ENCODE measurements around the gene ARHGEF17.

Gene ARHGEF17

DNA sequence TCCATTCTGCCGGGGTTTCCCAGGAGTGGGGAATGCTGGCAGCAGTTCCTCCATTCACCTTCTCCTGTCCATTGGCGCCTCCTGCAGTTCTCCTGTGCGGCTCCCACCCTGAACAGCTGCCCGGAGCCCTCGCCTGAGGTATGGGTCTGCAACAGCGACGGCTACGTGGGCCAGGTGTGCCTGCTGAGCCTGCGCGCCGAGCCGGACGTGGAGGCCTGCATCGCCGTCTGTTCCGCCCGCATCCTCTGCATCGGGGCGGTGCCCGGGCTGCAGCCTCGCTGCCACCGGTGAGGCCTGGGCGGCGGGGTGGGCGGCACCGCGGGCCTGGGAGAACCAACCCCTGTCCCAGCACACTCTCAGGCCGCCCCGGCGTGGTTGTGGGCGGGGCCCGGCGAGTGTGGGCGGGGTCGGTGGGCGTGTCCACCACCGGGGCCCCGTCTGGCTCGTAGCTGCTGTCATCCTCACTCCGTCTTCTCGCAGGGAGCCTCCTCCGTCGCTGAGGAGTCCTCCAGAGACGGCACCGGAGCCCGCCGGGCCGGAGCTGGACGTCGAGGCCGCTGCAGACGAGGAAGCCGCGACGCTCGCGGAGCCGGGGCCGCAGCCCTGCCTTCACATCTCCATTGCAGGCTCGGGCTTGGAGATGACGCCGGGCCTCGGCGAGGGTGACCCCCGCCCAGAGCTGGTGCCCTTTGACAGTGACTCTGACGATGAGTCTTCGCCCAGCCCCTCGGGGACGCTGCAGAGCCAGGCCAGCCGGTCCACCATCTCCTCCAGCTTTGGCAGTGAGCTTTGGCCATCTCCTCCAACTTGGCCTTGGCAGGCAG is 54.1 kb downstream of the ARHGEF17 start:
- no peak for DNase-seq

DNA sequence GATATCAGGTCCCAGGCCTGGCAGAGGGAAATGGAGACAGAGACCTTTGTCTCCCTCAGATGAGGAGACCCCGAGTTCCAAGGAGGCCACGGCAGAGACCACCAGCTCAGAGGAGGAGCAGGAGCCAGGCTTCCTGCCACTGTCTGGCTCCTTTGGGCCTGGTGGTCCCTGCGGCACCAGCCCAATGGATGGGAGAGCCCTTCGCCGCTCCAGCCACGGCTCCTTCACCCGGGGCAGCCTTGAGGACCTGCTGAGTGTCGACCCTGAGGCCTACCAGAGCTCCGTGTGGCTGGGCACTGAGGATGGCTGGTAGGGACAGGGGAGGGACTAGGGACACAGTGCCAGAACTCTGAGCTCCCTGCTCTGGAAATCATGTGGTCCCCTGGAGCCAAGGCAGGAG is 55.1 kb downstream of the ARHGEF17 start:
- no peak for DNase-seq

DNA sequence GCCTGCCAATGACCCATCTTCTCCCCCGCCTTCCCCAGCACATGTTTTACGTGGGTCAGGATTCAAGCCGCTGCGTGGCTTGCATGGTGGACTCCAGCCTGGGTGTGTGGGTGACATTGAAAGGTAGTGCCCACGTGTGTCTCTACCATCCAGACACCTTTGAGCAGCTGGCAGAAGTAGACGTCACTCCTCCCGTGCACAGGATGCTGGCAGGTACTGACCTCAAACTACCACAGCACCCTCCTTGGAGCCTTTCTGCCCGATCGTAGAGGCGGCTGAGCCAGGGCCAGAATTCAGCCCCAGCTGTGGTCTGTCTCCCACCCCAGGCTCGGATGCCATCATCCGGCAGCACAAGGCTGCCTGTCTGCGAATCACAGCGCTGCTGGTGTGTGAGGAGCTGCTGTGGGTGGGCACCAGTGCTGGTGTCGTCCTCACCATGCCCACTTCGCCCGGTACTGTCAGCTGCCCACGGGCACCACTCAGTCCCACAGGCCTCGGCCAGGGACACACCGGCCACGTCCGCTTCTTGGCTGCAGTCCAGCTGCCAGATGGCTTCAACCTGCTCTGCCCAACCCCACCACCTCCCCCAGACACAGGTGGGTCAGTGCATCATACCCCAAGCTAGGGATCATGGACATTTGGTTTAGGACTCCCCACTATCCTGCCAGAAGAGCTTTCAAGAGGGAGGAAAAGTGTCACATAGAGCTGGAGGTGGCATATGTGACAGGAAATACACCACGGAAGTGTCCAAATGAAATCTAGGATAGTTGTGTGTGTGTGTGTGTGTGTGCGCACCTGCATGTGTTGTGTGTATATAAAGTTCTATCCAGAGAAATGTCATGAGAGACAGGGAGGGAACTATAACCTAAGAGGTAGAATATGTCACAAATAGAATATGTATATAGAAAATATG is 57.5 kb downstream of the ARHGEF17 start:
- no peak for DNase-seq

DNA sequence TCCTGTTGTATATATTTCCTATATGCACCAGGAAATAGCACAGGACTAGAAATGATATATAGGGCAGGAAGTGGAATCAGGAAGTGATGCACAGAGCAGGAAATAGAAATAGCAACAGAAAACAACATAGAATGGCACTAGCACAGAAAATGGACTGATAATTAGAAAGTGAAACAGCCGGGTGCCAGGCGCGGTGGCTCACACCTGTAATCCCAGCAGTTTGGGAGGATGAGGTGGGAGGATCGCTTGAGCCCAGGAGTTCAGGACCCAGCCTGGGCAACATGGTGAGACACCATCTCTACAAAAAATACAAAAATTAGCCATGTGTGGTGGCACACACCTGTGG is 58.2 kb downstream of the ARHGEF17 start:
- DNase-seq, result no peak

DNA sequence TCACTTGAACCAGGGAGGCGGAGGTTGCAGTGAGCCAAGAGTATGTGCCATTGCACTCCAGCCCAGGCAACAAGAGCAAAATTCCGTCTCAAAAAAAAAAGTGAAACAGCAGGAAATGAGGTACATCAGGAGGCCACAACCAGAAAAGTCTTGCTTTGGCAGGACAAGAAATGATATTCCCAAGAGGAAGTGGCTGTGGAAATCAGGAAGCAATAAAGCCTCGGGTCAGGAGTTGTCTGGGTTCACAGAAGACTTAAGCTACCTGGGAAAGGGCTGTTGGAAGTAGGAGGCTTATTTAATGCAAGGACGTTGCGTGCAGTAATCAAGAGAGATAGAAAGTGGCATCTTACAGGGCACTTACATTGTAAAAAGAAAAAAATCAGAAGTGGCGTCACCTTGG is 58.9 kb downstream of the ARHGEF17 start:
- DNase-seq, result no peak

DNA sequence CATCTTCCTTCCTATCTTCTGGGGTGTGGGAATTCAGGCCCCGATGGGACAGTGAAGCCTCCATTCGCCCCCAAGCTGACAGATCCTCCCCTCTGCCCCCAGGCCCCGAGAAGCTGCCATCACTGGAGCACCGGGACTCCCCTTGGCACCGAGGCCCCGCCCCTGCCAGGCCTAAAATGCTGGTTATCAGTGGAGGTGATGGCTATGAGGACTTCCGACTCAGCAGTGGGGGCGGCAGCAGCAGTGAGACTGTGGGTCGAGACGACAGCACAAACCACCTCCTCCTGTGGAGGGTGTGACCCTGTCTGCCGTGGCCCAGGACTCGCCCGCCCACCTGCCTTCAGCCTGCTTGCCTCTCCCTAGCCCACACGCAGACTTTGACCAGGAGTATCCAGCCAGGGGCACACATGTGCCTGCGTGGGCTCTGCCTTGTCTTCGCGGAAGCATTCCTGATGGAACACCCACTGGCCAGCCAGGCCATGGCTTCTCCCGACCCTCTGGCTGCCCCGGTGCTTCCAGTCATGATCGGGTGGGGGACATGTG is 59.5 kb downstream of the ARHGEF17 start:
- DNase-seq, result no peak

DNA sequence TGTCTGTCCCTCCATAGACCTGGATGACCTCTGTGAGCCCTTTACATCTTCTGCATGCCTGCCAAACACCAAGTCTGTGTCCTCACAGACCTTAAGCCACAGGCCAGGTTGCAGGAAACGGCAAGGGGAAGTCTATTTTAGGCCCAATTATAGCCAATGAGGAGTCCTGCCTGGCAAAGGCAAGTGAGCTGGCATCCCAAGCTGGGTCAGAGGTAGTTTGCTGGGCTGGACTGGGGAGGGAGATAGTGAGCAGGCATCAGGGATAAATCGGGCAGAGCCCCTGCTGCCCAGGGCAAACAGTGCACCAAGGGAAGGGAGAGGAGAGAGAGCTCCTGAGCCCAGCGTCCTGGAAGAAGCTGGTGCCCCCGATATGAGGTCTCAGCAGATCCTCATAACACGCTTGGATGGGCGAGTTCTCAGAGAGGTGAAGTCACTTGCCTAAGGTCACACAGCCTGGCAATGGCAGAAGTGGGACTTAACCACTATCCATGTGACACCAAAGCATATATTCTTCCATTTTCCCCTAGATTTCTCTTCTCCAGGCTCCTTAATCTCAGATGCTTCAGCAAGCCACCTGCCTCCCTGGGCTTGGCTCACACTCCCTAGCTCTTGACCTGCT is 64.4 kb downstream of the ARHGEF17 start:
- no peak for DNase-seq

DNA sequence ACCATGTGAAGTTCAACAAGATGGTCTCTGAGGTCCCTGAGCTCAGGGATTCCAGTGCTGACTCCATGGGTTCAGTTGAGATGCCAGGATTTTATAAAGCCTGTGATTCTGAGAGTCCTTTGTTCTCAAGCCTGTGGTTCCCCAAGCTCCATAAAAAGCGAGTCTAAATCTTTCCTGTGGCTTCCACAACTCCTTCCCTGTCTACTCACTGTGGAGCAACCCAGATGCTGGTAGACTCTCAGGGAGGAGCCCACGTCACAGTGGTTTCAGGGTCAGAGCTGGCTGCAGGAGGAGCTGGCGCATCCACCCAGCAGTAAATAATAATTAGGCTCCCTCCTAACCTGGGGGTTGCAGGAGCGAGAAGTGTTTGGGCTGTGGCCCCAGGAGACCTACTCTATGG is 66.1 kb downstream of the ARHGEF17 start:
- no peak for DNase-seq

DNA sequence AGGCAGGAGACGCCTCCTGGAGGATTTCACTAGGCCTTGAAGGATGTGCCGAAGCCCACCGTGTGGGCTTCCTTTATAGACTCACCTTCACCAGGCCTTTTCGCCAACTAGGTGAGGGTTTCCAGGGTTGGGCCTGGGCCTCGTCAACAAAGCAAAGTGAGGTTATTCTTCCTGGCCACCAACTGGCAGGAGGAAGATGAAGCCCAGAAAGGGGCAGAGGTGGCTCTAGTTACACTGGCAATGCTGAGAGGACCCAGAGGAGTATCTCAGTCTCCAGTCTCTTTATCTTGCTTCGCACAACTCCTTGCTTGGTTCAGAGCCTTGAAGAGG is 67.7 kb downstream of the ARHGEF17 start:
- DNase-seq, result no peak

DNA sequence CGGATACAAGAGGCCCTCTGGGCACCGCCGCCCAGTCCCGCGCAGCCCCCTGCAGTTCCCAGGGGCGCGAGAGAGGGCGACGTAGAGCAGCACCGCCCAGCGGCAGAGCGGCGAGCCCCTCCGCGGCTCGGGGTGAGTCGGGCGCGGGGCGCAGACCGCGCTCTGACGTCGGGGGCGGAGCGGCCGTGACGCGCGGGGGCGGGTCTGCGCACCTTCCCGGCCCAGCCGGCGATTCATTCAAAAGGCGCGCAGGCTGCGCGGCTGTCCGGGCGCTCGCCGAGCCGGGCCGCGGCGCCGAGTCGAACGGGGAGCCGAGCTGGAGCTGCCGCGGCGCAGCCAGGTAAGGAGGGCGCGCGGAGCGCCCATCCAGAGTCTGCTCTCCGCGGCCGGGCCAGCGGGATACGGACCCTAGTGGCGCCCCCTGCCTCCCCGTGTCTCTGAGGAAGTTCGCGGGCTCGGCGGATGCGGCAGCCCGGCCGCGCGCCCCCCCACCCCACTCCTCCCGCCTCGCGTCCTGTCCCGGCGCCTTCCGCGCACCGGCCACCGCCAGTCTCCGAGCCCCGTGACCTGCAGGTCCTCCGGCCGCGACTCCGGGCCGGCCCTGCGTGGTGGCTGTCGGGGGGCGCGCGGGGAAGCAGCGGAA is 68.2 kb downstream of the ARHGEF17 start, which contains the start of gene RELT:
Gene RELT (plus strand): TSS at position 240 of the 643 bp plus-strand sequence. CDS start 12,738 bp downstream, outside the sequence.
- DNase-seq, result peak; percentile 28

DNA sequence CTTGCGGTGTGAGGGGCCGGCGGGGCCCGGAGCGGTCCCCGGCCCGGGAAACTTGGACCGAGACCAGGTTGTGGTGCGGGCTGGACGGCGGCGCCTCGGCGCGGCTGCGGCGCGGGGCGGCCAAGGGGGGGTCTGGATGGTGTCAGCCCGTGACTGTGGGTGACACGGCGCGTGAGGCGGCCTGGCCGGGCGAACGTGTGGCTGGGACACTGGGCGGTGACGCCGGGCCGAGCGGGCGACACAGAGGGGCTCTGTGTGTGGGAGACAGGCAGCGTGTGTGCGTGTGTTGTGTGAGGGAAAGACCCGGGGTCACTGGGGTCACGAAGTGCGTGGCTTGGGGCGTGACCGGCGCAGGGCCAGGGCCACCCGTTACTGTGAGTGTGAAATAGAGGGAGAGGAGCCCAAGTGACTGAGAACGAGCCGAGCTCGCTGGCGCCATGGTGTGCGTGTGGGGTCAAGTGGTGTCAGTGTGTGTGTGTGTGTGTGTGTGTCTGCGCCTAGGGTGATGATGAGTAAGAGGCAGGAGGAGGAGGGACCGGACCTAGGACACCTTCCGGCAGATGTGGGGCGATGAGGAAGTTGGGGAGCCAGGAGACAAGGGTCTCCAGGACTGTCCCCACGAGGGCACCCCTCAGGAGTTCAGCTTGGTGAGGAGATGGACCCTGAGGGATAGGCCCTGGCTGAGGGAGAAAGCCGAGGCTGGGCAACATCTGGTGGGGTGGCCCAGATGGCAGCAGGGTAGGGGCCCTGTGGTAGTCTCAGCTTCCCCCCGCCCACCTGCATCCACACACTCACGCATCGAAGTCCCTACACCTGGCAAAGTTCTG is 68.9 kb downstream of the ARHGEF17 start:
- no peak for DNase-seq

DNA sequence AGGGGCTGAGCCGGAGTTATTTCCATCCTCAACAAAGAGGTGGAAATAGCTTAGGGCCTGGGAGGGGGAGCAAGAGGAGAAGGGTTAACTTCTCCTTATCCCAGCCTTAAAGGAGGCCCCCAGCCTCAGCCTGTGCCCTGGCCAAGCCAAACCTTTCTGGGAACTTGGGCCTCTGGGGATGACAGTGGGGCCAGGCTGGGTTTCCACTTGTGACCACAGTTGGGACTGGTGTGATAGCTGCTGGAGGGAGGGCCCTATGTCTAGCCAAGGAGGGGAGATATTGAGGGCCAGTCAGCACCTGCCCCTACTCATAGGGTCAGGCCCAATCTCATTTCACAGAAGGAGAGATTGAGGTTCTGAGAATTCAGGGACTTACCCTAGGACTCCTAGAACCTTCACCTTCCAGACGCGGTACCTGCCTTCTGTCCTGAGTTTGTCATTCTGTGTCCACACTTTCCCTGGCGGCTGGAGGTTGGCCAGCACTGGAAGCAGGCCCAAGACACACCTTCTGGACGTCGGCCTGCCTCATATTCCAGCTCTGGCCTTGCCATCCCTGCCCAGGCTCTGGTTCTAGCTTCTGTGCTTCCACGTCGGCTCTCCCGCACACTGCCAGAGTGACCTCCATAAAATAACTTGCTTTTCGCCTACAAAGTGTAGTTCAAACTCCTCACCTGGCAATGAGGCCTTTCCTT is 71.3 kb downstream of the ARHGEF17 start:
- DNase-seq, result no peak

DNA sequence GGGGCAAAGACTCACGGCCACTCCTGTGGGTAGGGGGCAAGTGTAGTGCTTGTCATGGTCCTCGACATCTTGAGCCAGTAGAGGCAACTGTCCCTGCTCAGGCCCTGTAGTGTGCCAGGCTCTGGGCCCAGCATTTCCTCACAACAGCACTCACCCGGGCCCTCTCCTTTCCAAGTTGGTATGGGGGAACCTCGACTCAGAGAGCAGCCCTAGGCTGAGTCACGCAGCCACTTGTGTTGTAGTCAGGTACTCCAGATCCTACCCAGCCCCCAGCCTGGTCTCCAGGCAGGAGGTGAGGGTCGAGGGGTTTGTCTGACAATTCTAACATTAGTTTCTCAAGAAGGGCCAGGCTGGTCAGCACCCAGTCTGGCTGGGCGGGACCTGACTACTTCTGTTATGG is 72.3 kb downstream of the ARHGEF17 start:
- no peak for DNase-seq

DNA sequence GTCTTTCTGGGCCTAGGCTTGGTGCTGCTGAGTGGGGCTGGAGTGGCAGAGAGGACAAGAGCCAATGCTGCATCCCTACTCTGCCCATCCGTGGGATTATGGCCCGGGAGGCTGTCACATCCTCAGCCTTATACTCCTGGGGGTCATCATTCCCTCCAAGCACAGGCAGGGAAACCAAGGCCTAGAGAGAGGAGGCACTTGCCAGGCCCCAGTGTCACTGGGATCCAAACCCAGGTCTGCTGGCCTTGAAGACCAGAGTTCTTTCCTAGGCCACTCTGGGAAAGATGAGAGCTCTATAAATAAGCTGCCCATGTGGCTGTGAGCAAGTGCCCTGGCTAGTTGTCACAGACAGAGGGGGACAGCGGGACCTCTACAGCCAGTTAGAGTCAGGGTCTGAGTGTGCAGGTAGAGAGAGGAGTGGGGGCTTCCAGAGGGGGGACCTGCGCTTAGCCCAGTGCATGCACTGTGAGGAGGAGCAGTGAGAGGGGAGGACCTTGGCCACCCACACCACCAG is 72.9 kb downstream of the ARHGEF17 start:
- DNase-seq, result no peak

DNA sequence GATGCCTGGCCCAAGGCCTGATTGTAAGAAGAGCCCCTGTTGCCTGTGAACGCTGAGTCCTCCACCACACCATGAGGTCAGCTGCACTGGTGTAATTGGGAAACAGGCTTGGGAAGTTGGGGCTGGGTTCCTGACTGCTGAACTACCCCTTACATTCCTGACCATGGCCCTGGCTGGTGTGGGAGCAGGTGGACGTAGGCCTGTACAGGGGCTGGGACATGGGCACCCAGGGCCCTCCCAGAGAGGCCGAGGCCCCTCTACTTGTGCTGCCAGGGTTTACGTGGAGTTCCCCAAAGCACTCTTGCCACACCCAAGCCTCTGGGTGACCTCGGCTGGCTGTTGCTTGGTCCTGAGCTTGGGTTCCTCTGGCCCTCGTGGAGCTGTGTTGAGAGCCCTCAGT is 73.5 kb downstream of the ARHGEF17 start:
- no peak for DNase-seq

DNA sequence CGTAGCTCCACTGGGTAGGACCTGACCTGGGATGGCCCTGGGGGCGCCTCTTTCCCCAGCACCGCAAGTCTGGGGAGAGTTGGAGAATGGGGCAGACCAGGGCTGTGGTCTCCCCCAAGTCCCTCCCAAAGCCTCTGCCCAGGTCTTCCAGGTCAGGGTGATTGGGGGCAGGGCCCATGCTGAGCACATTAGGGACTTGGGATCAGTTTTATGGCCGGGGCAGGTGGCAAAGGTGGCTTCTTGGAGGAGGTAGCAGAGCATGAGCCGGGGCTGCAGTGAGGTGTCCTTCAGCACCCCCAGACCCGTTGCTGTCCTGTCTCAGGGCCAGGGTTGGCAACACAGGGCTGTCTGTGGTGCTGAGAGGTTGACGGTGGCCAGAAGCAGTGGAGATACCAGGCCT is 74.1 kb downstream of the ARHGEF17 start:
- DNase-seq, result no peak

DNA sequence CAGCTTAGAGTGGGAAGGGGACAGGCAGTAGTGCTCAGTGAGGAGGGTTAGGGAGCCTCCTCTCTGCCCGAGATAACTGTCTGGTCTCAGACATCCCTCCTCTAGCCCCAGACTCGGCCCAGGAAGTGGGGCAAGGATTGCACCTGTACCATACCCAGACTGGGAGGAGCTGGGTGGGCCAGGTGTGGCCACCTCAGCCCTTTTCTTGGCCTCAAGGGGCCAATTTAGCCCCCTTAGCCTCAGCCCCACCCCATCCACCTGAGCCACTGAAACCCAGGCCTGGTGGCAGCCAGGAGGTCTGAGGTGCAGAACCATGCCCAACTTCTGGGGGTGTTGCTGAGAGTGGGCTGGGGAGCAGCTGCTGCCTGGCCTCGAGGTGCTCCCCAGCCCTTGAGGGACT is 74.7 kb downstream of the ARHGEF17 start:
- no peak for DNase-seq

DNA sequence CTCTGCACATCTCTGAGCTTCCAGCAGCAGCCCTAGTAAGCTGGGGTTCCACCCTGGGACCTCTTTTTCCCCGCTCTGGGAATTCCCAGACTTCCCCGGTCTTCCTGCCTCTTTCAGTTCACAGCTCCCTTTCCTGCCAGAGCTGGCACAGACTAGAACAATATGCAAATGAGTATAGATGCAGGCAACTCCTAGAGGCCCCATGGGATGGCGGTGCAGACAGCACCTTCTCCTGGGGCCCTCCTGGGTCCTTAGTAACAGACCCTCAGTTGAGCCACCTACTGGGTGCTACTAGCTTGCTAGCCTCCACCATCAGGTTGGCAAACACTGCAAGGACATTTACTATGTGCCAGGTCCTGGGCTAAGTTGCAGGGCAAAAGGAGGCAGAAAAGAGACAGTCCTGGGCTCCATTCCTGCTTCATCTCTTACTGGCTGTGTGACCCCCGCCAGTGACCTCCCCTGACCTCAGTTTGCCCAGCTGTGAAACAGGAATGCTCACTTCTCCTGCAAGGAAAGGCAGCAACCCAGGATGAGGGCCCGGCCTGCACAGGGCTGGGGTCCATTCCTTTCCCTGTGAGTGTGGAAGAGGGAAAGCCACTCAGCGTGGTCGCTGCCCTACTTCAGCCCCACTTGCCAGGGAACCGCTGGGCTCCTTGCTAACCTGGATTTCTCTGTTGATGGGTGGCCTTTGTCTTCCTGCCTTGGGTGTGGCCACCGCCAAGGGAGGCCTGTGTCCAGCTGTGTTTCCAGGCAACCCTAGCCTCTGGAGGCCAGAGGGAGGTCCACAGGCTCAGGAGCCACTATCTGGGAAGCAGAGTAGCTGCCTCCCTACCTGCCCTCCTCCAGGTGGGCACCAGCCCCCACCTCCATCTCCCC is 75.4 kb downstream of the ARHGEF17 start:
- DNase-seq, result no peak

DNA sequence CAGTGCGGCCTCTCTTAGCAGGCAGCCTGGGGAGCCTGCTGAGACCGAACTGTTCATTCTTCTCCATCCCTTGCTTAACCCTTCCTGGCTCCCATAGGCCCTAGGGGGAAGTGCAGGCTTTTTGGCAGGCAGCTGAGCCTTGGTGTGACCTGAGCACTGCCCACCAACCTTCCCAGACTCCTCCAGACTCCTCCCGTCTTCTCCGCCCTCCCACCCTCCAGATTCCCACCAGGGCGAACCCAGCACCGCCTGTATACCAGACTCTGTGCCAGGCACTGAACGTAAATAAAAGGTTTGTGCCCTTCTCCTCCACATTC is 76.0 kb downstream of the ARHGEF17 start:
- no peak for DNase-seq

DNA sequence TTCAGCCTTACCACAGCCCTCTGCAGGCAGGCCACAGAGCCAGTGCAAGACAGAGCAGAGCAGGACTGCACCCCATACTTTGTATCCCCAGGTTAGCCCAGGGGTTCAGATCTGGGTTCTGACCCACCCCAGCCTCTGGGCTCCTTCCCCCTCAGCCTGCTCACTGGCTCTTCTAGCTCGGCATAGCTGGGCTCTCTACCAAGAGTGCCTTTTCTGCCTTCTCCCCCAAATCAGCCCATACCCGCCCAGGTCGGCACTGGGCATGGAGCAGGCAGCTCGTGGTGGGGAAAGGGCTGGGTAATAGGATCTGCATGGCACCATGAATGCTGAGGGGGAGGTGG is 76.4 kb downstream of the ARHGEF17 start:
- DNase-seq, result no peak
